Fibroblast of the aortic adventitia (primary cell): Measurements from ENCODE around the gene MGMT. TPM values are rescaled to one million over a fixed set of nuclear protein-coding genes. Genes with fewer than 3 reads are reported as not detected.

Source experiments
- DNase-seq: peaks from one replicate; pipeline ENCODE4 v3.0.0-alpha.2; 2010; ENCODE audit warnings: low read depth
- H3K4me3 ChIP-seq: 2 replicates; pipeline ENCODE4 v1.5.1; 2011; ENCODE audit warnings: low read depth, mild to moderate bottlenecking, control low read depth, low read length, moderate library complexity
- total RNA-seq: library from RNA; depleted of rRNA; stranded (reverse); fragments of >200 nt; gene quantifications from 2 replicates; pipeline ENCODE4 v1.2.3, GENCODE V29; 2012; ENCODE audit warnings: low replicate concordance
- TF ChIP-seq, protein P1 (sequence below): IDR thresholded peaks from 2 replicates; pipeline ENCODE4 v1.5.1; 2011; ENCODE audit warnings: mild to moderate bottlenecking, low read length, control low read depth, inconsistent platforms; ENCODE audit not compliant: insufficient read depth

Gene MGMT
- total RNA-seq, 1 donor: 21.8 TPM

DNA sequence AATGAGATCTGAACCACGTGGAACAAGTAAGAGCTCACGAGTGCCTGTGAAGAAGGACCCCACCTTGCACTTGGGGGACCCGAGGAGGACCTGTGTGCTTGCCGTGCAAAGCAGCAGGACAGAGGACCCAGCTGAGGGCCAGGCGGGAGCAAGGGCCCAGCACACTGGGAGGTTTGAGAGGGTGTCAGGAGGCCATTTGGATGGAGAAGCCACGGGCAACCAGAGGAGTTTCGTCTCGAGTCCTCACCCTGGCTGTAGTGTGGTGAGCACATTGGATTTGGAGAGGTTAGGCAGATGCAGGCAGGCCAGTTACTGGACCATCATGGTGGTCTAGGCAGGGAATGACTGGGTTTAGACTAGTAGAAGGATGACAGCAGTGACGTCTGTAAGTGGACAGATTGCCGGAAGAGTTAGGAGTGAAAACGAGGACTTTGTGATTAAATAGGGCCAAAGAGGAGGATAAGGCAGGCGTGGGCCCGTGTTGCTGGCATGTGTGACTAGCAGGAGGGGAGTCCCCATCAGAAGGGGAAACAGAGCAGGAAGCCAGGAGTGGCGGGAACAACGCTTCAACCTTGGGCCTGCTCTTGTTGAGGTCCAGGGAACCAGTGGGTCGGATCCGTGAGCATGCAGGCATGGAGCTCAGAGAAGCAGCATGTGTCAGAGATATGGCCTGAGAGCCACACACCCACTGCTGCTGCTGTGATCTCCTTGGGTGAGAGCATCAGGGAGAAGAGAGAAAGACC, 208.2 kb downstream of the MGMT start:
- TF ChIP-seq, protein P1, sequence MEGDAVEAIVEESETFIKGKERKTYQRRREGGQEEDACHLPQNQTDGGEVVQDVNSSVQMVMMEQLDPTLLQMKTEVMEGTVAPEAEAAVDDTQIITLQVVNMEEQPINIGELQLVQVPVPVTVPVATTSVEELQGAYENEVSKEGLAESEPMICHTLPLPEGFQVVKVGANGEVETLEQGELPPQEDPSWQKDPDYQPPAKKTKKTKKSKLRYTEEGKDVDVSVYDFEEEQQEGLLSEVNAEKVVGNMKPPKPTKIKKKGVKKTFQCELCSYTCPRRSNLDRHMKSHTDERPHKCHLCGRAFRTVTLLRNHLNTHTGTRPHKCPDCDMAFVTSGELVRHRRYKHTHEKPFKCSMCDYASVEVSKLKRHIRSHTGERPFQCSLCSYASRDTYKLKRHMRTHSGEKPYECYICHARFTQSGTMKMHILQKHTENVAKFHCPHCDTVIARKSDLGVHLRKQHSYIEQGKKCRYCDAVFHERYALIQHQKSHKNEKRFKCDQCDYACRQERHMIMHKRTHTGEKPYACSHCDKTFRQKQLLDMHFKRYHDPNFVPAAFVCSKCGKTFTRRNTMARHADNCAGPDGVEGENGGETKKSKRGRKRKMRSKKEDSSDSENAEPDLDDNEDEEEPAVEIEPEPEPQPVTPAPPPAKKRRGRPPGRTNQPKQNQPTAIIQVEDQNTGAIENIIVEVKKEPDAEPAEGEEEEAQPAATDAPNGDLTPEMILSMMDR: no peak

DNA sequence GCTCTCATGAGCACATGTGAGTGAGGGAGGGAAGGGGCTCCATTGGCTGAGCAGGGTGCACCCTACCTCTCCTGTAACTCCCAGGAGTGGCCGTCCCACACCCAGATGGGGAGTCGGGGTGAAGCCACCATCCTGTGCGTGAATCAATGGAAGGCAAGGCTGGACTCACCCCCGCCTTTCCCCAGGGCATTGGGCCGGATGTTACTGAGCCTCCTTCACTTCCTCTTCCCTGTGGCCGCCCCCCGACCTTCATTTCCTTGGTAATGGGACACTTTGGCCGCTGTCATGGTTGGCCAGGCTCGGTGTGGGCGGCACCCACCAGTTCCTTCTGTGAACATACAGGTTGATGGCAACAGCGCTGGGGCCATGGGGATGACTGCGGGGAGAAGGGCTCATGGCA, 209.0 kb downstream of the MGMT start:
- H3K4me3 ChIP-seq: no peak overlapping the region
- no peak for DNase-seq
- TF ChIP-seq, protein P1: no peak

More for the DNA sequence above, 208.2 kb downstream of the MGMT start:
- no peak overlapping the region for H3K4me3 ChIP-seq
- no peak for DNase-seq

DNA sequence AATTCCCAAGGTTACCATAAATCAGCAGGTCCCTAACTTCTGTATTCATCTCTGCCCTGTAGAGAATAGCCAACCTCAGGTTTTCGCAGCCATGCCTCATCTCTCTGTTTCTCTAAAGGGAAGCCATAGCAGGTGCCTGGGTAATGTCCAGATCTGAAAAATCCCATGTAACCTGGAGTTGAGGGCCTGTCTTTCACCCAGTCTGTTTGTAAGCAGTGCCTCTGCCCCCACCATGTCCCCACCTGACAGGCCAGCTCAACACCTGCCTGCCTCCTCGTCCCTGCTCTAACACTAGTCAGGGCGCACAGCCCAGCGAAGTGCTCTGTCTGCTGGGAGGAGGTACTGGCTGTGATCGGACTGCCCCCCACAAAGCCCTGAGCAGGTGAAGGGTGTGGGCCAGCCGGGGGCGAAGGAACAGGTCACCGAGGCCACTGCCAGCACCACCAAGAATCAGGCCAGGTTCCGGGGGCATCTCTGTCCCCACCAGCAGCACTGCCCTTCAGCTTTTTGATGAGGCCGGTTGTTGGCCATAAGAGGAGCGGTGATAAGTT, 210.4 kb downstream of the MGMT start:
- DNase-seq: no peak
- no peak overlapping the region for H3K4me3 ChIP-seq
- TF ChIP-seq, protein P1: no peak

DNA sequence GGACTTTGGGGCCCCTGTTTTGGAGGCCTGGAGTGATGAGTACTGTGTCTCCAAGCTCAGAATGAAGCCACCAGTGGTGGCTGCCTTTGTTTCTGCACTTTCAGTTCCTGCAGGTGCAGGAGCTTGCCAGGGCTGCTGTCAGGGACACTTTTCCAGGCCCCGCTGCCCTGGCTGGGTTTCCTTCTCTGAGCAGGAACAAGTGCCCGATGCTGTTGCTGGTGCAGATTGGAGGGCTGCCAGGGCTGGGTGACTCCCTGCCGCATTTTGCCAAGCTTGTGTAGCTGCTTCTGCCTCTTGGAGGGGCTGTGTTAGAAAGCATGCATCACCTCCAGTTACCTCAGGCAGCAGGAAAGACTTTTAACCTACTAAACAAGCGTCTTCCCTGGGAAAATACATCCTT, 211.1 kb downstream of the MGMT start:
- TF ChIP-seq, protein P1: no peak
- DNase-seq: no peak
- no peak overlapping the region for H3K4me3 ChIP-seq

DNA sequence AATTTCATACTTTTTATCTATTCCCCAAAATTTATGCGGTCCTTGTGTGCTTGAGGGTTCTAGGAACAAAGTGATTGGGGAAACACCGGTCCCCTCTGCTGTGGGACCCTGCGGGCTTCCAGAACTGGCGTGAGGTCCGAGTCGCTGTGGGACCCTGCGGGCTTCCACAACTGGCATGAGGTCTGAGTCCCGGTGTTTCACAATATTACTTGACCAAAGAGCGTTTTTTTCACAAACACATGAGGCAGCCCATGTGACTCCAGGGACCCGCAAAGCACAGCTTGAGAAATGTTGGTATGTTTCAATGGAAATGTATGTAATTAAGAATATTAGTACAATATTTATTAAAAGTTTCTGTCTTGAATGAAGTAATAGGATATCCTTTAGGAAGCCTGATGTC, 212.2 kb downstream of the MGMT start:
- H3K4me3 ChIP-seq: no peak overlapping the region
- no peak for DNase-seq
- TF ChIP-seq, protein P1: no peak

DNA sequence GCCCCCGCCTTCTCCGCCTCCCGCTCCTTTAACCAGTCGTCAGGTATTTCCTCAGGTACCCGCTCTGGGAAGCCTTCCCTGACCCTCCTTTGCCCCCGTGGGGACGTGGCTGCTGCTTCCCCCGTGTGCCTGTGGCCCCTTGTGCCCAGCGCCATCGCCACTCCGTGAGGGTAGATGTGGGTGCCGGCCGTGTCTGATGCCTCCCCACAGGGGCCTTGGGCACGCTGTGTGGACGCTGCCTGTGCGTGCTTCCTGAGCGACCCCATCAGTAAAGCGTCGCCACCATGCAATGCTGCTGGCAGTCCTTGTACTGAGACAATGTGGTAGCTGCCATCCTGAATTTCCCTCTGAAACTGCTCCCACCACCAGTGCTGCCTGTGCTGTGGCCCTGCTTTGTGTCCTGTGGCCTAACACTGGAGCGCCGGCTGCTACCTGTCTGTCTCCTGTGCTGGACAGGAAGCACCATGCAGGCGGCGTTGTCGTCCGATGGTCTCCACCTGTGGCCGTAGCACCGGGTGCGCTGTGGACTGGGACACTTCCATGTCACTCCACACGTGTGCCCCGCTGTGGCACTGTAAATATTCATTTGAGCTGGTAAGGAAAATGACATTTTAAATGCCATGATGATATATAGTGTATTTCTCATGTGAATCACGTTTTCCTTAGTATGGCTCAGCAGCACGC, 213.8 kb downstream of the MGMT start:
- TF ChIP-seq, protein P1: no peak
- no peak overlapping the region for H3K4me3 ChIP-seq
- no peak for DNase-seq
